OCI-LY3 (cell line): Measurements from ENCODE around the gene CKB.

Source experiments
- H2AFZ ChIP-seq: fragments of 200-600, 300-600 bp; shearing (Covaris generic); 2 replicates; pipeline ENCODE4 v1.6.0; 2014; ENCODE audit warnings: antibody characterized with exemption, low read depth, low read length
- H3K27ac ChIP-seq: fragments of 200-600, 300-600 bp; sonication (generic); 2 replicates; pipeline ENCODE4 v1.5.1; 2014; ENCODE audit warnings: mild to moderate bottlenecking, low read length, moderate library complexity, mixed read lengths
- H3K27me3 ChIP-seq: fragments of 200-600, 300-600 bp; sonication (generic); 2 replicates; pipeline ENCODE4 v1.6.1; 2014; ENCODE audit warnings: low read depth, low read length, mixed read lengths
- H3K36me3 ChIP-seq: fragments of 200-600, 300-600 bp; sonication (generic); replicated peaks from 2 replicates; pipeline ENCODE3; 2014; ENCODE audit warnings: low read depth, low read length, mixed read lengths
- H3K4me1 ChIP-seq: fragments of 300-600, 200-600 bp; sonication (generic); 2 replicates; pipeline ENCODE4 v1.6.1; 2014; ENCODE audit warnings: low read length, mixed read lengths
- H3K4me2 ChIP-seq: fragments of 200-600, 300-600 bp; sonication (generic); 2 replicates; pipeline ENCODE4 v1.6.1; 2014; ENCODE audit warnings: low read length, mixed read lengths
- H3K4me3 ChIP-seq: fragments of 300-600, 200-600 bp; sonication (generic); 2 replicates; pipeline ENCODE4 v1.5.1; 2014; ENCODE audit warnings: antibody characterized with exemption, mild to moderate bottlenecking, low read length, moderate library complexity
- H3K79me2 ChIP-seq: fragments of 300-600, 200-600 bp; shearing (Covaris generic); 2 replicates; pipeline ENCODE4 v1.6.1; 2014; ENCODE audit warnings: mild to moderate bottlenecking, low read length, mixed read lengths
- H3K9ac ChIP-seq: fragments of 300-600, 200-600 bp; shearing (Covaris generic); 2 replicates; pipeline ENCODE4 v1.6.0; 2014; ENCODE audit warnings: mild to moderate bottlenecking, low read length, moderate library complexity
- H3K9me3 ChIP-seq: fragments of 200-600, 300-600 bp; shearing (Covaris generic); 2 replicates; pipeline ENCODE4 v1.6.1; 2014; ENCODE audit warnings: low read length, mixed read lengths; ENCODE audit not compliant: insufficient read depth
- H4K20me1 ChIP-seq: fragments of 200-600, 300-600 bp; sonication (generic); 2 replicates; pipeline ENCODE4 v1.6.1; 2016; ENCODE audit warnings: low read length, mixed read lengths; ENCODE audit not compliant: insufficient read depth
- EZH2phosphoT487 ChIP-seq: fragments of 200-600 bp; shearing (Covaris generic); IDR thresholded peaks from 2 replicates; pipeline ENCODE4 v1.6.1; 2018; ENCODE audit warnings: antibody characterized with exemption, mixed run types, low read depth
- TF ChIP-seq, protein P1 (sequence below): fragments of 200-600, 300-600 bp; sonication (generic); IDR thresholded peaks from 2 replicates; pipeline ENCODE4 v1.5.1; 2014; ENCODE audit warnings: antibody characterized with exemption, low read length, low read depth

CKB gene

DNA sequence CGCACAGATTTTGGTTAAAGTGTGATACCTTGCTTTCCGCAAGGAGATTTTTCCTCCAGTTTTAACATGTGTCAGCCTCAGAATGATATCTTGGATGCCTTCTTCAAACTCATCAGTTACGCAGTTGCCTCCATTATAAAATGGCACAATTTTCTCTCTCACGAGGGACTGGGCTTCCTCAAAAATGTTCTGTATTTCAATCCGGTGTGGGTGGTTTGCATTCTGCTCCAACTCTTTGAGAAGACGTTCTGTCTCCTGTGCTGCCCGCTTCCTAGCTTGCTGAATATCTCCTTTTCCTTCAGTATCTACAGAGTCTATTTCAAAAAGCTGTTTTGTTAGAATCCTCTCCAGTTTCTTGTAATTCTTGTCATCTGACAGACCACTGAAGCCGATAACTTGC, 38.1 kb upstream of the CKB start:
- H3K9me3 ChIP-seq: no peaks in the 10 kb centered on the region
- H2AFZ ChIP-seq: no peak overlapping the region
- H3K4me1 ChIP-seq: peaks cover 22% of the 10 kb centered on the region
- H3K27me3 ChIP-seq: no peaks in the 10 kb centered on the region
- H3K36me3 ChIP-seq: peaks cover 29% of the 10 kb centered on the region
- H3K27ac ChIP-seq: no peak overlapping the region
- H3K4me3 ChIP-seq: peak overlapping the region; percentile 93
- H4K20me1 ChIP-seq: peaks cover 34% of the 10 kb centered on the region
- peak overlapping the region; percentile 82 for H3K4me2 ChIP-seq
- H3K79me2 ChIP-seq: peaks cover 81% of the 10 kb centered on the region
- TF ChIP-seq EZH2phosphoT487: no peak
- TF ChIP-seq, protein P1, sequence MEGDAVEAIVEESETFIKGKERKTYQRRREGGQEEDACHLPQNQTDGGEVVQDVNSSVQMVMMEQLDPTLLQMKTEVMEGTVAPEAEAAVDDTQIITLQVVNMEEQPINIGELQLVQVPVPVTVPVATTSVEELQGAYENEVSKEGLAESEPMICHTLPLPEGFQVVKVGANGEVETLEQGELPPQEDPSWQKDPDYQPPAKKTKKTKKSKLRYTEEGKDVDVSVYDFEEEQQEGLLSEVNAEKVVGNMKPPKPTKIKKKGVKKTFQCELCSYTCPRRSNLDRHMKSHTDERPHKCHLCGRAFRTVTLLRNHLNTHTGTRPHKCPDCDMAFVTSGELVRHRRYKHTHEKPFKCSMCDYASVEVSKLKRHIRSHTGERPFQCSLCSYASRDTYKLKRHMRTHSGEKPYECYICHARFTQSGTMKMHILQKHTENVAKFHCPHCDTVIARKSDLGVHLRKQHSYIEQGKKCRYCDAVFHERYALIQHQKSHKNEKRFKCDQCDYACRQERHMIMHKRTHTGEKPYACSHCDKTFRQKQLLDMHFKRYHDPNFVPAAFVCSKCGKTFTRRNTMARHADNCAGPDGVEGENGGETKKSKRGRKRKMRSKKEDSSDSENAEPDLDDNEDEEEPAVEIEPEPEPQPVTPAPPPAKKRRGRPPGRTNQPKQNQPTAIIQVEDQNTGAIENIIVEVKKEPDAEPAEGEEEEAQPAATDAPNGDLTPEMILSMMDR: no peak
- peak overlapping the region; percentile 90; the same call in 1 of the 2 replicates for H3K9ac ChIP-seq

DNA sequence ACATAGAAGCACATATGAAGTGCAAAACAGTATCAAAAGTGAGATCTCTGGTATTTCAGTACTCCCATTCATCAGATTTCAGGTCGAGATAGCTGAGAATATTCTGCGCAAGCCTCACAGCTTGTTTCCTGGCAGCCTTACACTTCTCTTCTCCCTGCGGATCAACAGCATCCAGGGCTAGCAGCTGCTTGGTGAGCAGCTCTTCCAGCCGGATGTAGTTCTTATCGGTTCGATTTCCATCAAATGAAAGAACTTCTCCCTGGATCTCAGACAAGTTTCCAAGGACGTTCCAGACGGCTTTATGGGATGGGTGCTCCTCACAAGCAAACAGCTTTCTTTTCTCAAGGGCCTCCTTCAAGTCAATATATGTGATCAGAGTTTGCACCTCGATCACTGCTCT, 37.1 kb upstream of the CKB start:
- peaks cover 74% of the 10 kb centered on the region for H3K79me2 ChIP-seq
- H4K20me1 ChIP-seq: peaks cover 34% of the 10 kb centered on the region
- no peak overlapping the region for H3K4me2 ChIP-seq
- H3K9ac ChIP-seq: no peak overlapping the region
- H3K27me3 ChIP-seq: no peaks in the 10 kb centered on the region
- no peak overlapping the region for H3K4me3 ChIP-seq
- peaks cover 16% of the 10 kb centered on the region for H3K4me1 ChIP-seq
- H3K27ac ChIP-seq: no peak overlapping the region
- no peak overlapping the region for H2AFZ ChIP-seq
- TF ChIP-seq EZH2phosphoT487: no peak
- TF ChIP-seq, protein P1: no peak
- H3K36me3 ChIP-seq: peaks cover 29% of the 10 kb centered on the region
- H3K9me3 ChIP-seq: no peaks in the 10 kb centered on the region

DNA sequence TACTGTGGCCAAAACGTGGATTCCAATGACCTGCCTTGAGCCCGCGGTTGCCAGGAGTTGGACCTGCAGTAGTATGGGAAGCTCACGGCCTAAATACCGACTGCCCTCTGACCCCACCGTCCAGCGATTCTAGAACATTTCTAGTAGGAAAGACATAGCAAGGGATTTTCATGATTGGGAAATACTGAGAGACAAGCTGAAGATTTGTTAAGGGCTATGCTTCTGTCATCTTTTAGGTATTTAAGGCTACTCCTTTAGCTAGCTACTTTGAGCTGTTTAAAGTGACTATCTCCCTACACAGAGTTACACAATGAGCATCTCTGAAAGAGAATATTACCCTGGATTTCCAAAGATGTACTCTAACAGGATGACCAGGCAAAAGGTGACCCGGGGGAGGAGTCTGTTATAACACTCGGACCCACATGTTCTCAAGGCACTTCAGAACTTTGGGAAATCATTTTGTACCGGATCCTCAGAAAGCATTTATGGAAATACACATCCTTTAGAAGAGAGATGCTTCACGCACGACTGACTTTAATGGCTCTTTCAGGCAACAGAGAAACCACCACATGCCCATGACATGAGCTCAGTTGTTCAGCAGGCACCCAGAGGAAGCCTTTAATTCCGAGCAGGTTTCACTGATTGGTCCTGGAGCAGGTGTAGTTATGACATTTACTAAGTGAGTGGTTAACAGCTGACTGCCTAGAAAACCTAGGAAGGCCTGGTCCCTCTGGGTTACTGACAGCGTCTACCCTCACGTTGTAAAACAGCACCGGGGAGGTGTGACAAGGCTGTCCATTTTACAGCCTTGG, 35.6 kb upstream of the CKB start:
- H3K9me3 ChIP-seq: no peaks in the 10 kb centered on the region

More for the DNA sequence above, 35.6 kb upstream of the CKB start:
- peaks cover 34% of the 10 kb centered on the region for H4K20me1 ChIP-seq
- TF ChIP-seq, protein P1: no peak
- no peak for TF ChIP-seq EZH2phosphoT487
- peaks cover 61% of the 10 kb centered on the region for H3K79me2 ChIP-seq
- H3K36me3 ChIP-seq: peaks cover 29% of the 10 kb centered on the region
- no peak overlapping the region for H3K27ac ChIP-seq
- no peak overlapping the region for H3K9ac ChIP-seq
- H3K4me2 ChIP-seq: no peak overlapping the region
- H3K27me3 ChIP-seq: no peaks in the 10 kb centered on the region
- H3K4me3 ChIP-seq: no peak overlapping the region
- peaks cover 9% of the 10 kb centered on the region for H3K4me1 ChIP-seq
- H2AFZ ChIP-seq: no peak overlapping the region
